ENCODE measurements around the gene PLEKHA6.

The PLEKHA6 gene

GRCh38 chr1:204278958-204279357 lies 80.8 kb downstream of the PLEKHA6 start:
- ATAC-seq (replicated peaks): no peak
- Mint-ChIP-seq H3K27me3 (peaks cover 50 to 59% of the 10 kb centered on the region in 2 donors), H3K4me3 (no peak overlapping the region), H3K36me3 (no peaks in the 10 kb centered on the region), H3K9me3 (no peaks in the 10 kb centered on the region), H3K4me1 (no peaks in the 10 kb centered on the region), H3K27ac (no peak overlapping the region)
- DNase-seq: no peak

- ATAC-seq (replicated peaks): no peak
- no peak for DNase-seq
- no peaks in the 10 kb centered on the region for H3K36me3 Mint-ChIP-seq
- no peak overlapping the region for H3K27ac Mint-ChIP-seq
- no peaks in the 10 kb centered on the region for H3K4me1 Mint-ChIP-seq
- H3K4me3 Mint-ChIP-seq: no peak overlapping the region
- no peaks in the 10 kb centered on the region for H3K9me3 Mint-ChIP-seq
- H3K27me3 Mint-ChIP-seq: peaks cover 50 to 55% of the 10 kb centered on the region in 2 donors
Observed at GRCh38 chr1:204278251-204278650, 81.5 kb downstream of the PLEKHA6 start.

- ATAC-seq (replicated peaks) (no peak), DNase-seq (no peak)
- H3K4me1 Mint-ChIP-seq: no peaks in the 10 kb centered on the region
- no peak overlapping the region for H3K4me3 Mint-ChIP-seq
- no peaks in the 10 kb centered on the region for H3K36me3 Mint-ChIP-seq
- no peak overlapping the region for H3K27ac Mint-ChIP-seq
- H3K27me3 Mint-ChIP-seq: peaks cover 48 to 54% of the 10 kb centered on the region in 2 donors
- no peaks in the 10 kb centered on the region for H3K9me3 Mint-ChIP-seq
Observed at GRCh38 chr1:204277563-204278219, 82.0 kb downstream of the PLEKHA6 start.

- H3K36me3 Mint-ChIP-seq: no peaks in the 10 kb centered on the region
- no peaks in the 10 kb centered on the region for H3K4me1 Mint-ChIP-seq
- DNase-seq (no peak), ATAC-seq (replicated peaks) (no peak)
- H3K4me3 Mint-ChIP-seq: no peak overlapping the region
- H3K9me3 Mint-ChIP-seq: no peaks in the 10 kb centered on the region
- H3K27me3 Mint-ChIP-seq: peaks cover 34 to 43% of the 10 kb centered on the region in 2 donors
- H3K27ac Mint-ChIP-seq: peak overlapping the region; percentile 26
Observed at GRCh38 chr1:204275695-204276370, 83.9 kb downstream of the PLEKHA6 start.

DNA sequence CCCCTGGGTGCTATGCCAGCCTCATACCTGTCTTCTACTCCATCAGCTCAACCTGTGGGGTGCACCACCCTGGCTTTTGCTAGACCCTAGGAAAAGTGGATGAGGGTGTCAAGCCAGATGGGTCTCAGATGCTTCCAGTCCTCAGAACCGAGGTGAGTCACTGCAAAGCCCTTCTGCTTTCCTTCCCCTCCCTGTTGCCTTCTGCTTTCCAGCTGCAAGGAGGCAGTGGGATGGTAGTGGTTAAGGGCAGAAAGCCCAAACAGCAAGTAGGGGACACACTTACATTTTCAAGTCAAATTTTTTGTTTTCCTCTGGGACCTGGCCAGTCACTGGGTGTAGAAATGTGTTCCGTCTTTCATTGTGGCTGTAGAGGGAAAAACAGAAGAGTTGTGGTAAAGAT lies 85.3 kb downstream of the PLEKHA6 start:
- Mint-ChIP-seq H3K27me3 (peaks cover 28 to 32% of the 10 kb centered on the region in 2 donors), H3K27ac (peak overlapping the region; percentile 31), H3K4me3 (no peak overlapping the region), H3K36me3 (no peaks in the 10 kb centered on the region), H3K9me3 (no peaks in the 10 kb centered on the region), H3K4me1 (no peaks in the 10 kb centered on the region)
- no peak for DNase-seq
- ATAC-seq (replicated peaks): no peak

- Mint-ChIP-seq H3K4me3 (no peak overlapping the region), H3K27me3 (peaks cover 19 to 29% of the 10 kb centered on the region in 2 donors), H3K27ac (no peak overlapping the region), H3K9me3 (no peaks in the 10 kb centered on the region), H3K36me3 (no peaks in the 10 kb centered on the region), H3K4me1 (no peaks in the 10 kb centered on the region)
- no peak for DNase-seq
- ATAC-seq (replicated peaks): no peak
Observed at GRCh38 chr1:204272505-204272904, 87.2 kb downstream of the PLEKHA6 start.

GRCh38 chr1:204271970-204272369 lies 87.8 kb downstream of the PLEKHA6 start:
- Mint-ChIP-seq H3K4me3 (no peak overlapping the region), H3K36me3 (no peaks in the 10 kb centered on the region), H3K27ac (no peak overlapping the region), H3K9me3 (no peaks in the 10 kb centered on the region), H3K4me1 (no peaks in the 10 kb centered on the region), H3K27me3 (peaks cover 19 to 30% of the 10 kb centered on the region in 2 donors)
- no peak for ATAC-seq (replicated peaks)
- no peak for DNase-seq

DNA sequence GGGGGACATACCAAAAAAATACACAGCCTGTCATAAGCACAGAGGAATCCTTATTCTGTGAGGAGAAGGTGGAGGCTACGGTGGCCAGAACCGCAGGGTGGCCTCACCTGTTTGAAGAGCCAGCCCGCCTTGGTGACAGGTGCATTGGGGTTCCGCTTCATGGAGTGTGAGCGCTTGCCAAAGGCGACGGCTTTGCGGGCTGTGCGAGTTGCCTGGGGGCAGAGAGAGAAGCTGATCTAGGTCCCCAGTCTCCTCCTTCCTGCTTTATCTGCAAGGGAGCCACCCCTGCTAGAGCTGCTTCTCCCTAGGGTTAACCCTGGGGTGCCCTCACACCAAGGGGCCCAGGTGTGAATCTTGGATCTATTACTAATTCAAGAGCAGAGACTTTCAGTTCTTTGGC lies 91.6 kb downstream of the PLEKHA6 start:
- no peaks in the 10 kb centered on the region for H3K36me3 Mint-ChIP-seq
- H3K27ac Mint-ChIP-seq: no peak overlapping the region
- no peak for DNase-seq
- H3K9me3 Mint-ChIP-seq: no peaks in the 10 kb centered on the region
- H3K27me3 Mint-ChIP-seq: peaks cover 6 to 15% of the 10 kb centered on the region in 2 donors
- ATAC-seq (replicated peaks): no peak
- no peaks in the 10 kb centered on the region for H3K4me1 Mint-ChIP-seq
- no peak overlapping the region for H3K4me3 Mint-ChIP-seq

DNA sequence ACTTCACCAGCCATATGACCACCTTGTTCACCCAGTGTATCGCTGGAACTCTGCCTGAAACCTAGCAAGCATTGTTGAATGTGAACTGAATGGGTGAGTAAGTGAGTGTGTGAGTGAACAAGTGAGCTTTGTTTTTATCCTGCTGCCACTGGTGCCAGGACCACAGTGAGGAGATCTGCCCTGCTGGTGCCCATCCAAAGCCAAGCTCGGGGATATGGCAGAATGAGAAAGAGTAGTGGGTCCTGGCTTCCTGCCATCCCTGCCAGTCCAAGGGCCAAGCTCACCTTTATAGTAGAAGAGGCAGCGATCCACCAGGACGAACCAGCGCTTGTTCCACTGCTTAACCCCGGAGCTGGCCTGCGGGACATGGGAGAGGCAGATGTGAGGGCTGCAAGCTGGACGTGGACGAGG lies 92.5 kb downstream of the PLEKHA6 start:
- Mint-ChIP-seq H3K9me3 (no peaks in the 10 kb centered on the region), H3K36me3 (no peaks in the 10 kb centered on the region), H3K27ac (no peak overlapping the region), H3K4me1 (no peaks in the 10 kb centered on the region), H3K27me3 (peaks cover 6 to 20% of the 10 kb centered on the region in 2 donors), H3K4me3 (no peak overlapping the region)
- ATAC-seq (replicated peaks) (no peak), DNase-seq (no peak)

- Mint-ChIP-seq H3K27me3 (peaks cover 6 to 20% of the 10 kb centered on the region in 2 donors), H3K27ac (no peak overlapping the region), H3K4me1 (no peaks in the 10 kb centered on the region), H3K36me3 (no peaks in the 10 kb centered on the region), H3K4me3 (no peak overlapping the region), H3K9me3 (no peaks in the 10 kb centered on the region)
- DNase-seq: no peak
- ATAC-seq (replicated peaks): no peak
Observed at GRCh38 chr1:204266504-204267034, 93.2 kb downstream of the PLEKHA6 start.

GRCh38 chr1:204265665-204266064 lies 94.1 kb downstream of the PLEKHA6 start:
- H3K4me3 Mint-ChIP-seq: no peak overlapping the region
- DNase-seq (no peak), ATAC-seq (replicated peaks) (no peak)
- H3K4me1 Mint-ChIP-seq: no peaks in the 10 kb centered on the region
- H3K36me3 Mint-ChIP-seq: no peaks in the 10 kb centered on the region
- H3K27me3 Mint-ChIP-seq: peaks cover 6 to 20% of the 10 kb centered on the region in 2 donors
- no peak overlapping the region for H3K27ac Mint-ChIP-seq
- H3K9me3 Mint-ChIP-seq: no peaks in the 10 kb centered on the region

- no peak overlapping the region for H3K27ac Mint-ChIP-seq
- H3K4me3 Mint-ChIP-seq: no peak overlapping the region
- DNase-seq (no peak), ATAC-seq (replicated peaks) (no peak)
- H3K9me3 Mint-ChIP-seq: no peaks in the 10 kb centered on the region
- no peaks in the 10 kb centered on the region for H3K4me1 Mint-ChIP-seq
- H3K27me3 Mint-ChIP-seq: peaks cover 6 to 20% of the 10 kb centered on the region in 2 donors
- no peaks in the 10 kb centered on the region for H3K36me3 Mint-ChIP-seq
Observed at GRCh38 chr1:204264805-204265204, 94.9 kb downstream of the PLEKHA6 start.

- DNase-seq: no peak
- H3K4me1 Mint-ChIP-seq: peaks cover 0 to 1% of the 10 kb centered on the region in 2 donors
- H3K9me3 Mint-ChIP-seq: no peaks in the 10 kb centered on the region
- H3K27ac Mint-ChIP-seq: no peak overlapping the region
- H3K36me3 Mint-ChIP-seq: no peaks in the 10 kb centered on the region
- H3K27me3 Mint-ChIP-seq: peaks cover 6 to 13% of the 10 kb centered on the region in 2 donors
- H3K4me3 Mint-ChIP-seq: no peak overlapping the region
- ATAC-seq (replicated peaks): no peak
Observed at GRCh38 chr1:204263254-204263910, 96.3 kb downstream of the PLEKHA6 start.

DNA sequence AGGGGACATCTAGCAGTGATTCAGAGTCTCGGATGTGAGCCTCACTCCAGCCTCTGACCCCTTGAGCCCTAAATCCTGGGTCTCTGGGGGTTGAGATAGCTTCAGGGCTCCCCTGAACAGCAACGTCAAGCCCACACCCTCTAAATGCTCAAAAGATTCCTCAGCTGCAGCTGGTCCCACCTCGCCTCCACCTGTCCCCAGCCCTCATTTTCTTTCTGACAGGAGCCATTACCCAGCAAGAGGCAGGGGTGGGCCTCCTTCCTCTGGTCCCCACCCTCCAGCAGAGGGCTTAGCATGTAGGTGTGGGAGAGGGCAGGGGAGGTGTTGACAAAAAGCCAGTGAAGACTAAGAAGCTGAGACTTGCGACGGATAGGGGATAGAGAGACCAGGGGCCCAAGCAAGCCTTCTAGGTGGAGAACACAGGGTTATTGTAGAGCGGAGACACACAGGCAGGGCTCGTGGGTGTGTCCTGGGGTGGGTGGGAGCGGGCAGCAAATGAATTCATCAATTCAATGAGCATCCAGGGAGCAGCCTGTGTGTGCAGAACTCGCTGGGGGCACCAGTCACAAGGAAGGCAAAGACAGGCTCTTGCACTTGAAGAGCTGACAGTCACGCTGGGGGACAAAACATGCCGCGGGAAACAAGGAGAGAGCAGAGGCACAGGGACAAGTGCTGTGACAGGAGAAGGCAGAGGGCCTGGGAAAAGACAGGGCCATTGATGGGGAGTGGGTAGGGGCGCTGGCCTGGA lies 97.0 kb downstream of the PLEKHA6 start:
- Mint-ChIP-seq H3K36me3 (no peaks in the 10 kb centered on the region), H3K27ac (no peak overlapping the region), H3K4me1 (peaks cover 0 to 5% of the 10 kb centered on the region in 2 donors), H3K9me3 (no peaks in the 10 kb centered on the region), H3K4me3 (no peak overlapping the region), H3K27me3 (peaks cover 6 to 13% of the 10 kb centered on the region in 2 donors)
- ATAC-seq (replicated peaks) (no peak), DNase-seq (no peak)

Data from stimulated activated naive B cell treated with anti-CD40 and anti-IgM and Interleukin-4, amounts not matched to agents 10 μg/mL and 1 μg/mL and 100 μg/mL, for 72 hours (primary cell).